Activated CD4-positive, alpha-beta T cell treated with anti-CD3 and anti-CD28 coated beads for 36 hours (primary cell): Measurements from ENCODE around the gene ST7. TPM values are rescaled to one million over a fixed set of nuclear protein-coding genes. Genes with fewer than 3 reads are reported as not detected.
A peak's percentile ranks its signal among the peaks of the same experiment; 100 is the strongest.

ENCODE experiments used
- ATAC-seq: fragments of 200-7000 bp; cut with Tn5 transposase; one replicate; pipeline ENCODE4 v1.10.0; 2021; ENCODE audit warnings: mild to moderate bottlenecking, moderate library complexity
- CTCF ChIA-PET: fragments of 350-600 bp; sonication (Branson Sonifier 250); formaldehyde crosslinking; loops from one replicate; lab custom pipeline; 2021; ENCODE audit warnings: antibody characterized with exemption; lab: Charles Lee
- POLR2A ChIA-PET: fragments of 350-600 bp; sonication (Branson Sonifier 250); formaldehyde crosslinking; loops from one replicate; lab custom pipeline; 2021; ENCODE audit warnings: antibody characterized with exemption, inconsistent platforms; lab: Charles Lee
- DNase-seq: peaks from one replicate; pipeline ENCODE4 v3.0.0-alpha.2; 2020
- H3K27ac Mint-ChIP-seq: one replicate; pipeline ENCODE4 v1.8.0; 2021; ENCODE audit warnings: mixed read lengths
- H3K27me3 Mint-ChIP-seq: one replicate; pipeline ENCODE4 v1.8.0; 2021; ENCODE audit warnings: mixed read lengths
- H3K36me3 Mint-ChIP-seq: one replicate; pipeline ENCODE4 v1.8.0; 2021; ENCODE audit warnings: low read depth, mixed read lengths
- H3K4me1 Mint-ChIP-seq: one replicate; pipeline ENCODE4 v1.8.0; 2021; ENCODE audit warnings: mixed read lengths
- H3K4me3 Mint-ChIP-seq: one replicate; pipeline ENCODE4 v1.8.0; 2021; ENCODE audit warnings: mild to moderate bottlenecking, moderate library complexity, mixed read lengths
- H3K9me3 Mint-ChIP-seq: one replicate; pipeline ENCODE4 v1.8.0; 2021; ENCODE audit warnings: low read depth, mixed read lengths
- intact Hi-C, 2 experiments: fragments of 100-400 bp; cut with DNase I in 1 of 2; cut with micrococcal nuclease in 1 of 2; formaldehyde crosslinking; loops; one replicate each; pipeline versions ENCODE4 v1.14.2 to v1.15.1; 2022 to 2024; cut with DNase I, micrococcal nuclease
- total RNA-seq, 2 experiments: library from RNA; stranded (reverse); gene quantifications; one replicate each; pipeline ENCODE4 v1.2.3, GENCODE V29; 2021

Gene ST7
- total RNA-seq, 2 experiments from 2014 or later = 6.4 to 8.1 TPM

DNA sequence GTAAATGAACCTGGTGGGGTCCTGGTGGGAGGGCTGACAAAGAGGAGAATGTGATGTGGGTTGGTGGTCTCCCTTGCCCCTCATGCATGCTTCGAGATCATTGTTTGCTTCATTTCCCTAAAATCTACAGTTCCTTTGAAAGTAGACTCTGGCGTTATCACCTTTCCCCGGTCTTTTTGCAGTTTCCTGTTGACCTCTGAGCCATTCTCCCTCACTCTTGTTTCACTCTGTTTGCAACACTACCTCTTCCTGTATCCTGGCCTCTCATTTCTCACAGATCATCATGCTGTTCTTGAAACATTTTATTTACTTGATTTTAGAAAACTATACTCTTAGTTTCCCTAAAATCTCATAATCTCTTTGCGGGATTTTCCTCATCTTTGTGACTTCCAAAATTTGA is 189.8 kb downstream of the ST7 start:
- CTCF ChIA-PET = no interaction called here
- H3K9me3 Mint-ChIP-seq = no peaks in the 10 kb centered on the region
- no peak for ATAC-seq
- H3K36me3 Mint-ChIP-seq = no peaks in the 10 kb centered on the region
- DNase-seq = no peak
- H3K27me3 Mint-ChIP-seq = no peaks in the 10 kb centered on the region
- H3K27ac Mint-ChIP-seq = peak overlapping the region; percentile 6
- intact Hi-C loops = no loop called here
- POLR2A ChIA-PET = no interaction called here
- H3K4me1 Mint-ChIP-seq = peaks cover 2% of the 10 kb centered on the region
- no peak overlapping the region for H3K4me3 Mint-ChIP-seq

DNA sequence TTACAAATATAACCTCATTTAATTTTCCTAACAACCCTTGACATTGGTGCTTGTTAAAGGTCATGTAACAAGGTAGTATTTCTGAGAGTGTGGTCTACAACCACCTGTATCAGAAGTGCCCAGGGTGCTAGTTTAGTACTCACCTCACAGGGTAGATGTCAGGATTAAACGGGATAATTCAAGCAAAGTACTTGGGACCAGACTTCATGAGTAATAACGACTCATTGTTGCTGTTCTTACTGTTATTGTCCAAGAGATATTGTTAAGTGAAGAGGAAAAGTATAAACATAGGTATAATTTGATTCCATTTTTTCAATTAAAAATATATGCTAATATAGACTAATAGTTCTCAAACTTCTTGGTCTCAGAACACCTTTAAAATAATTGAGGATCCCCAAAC is 190.3 kb downstream of the ST7 start:
- Mint-ChIP-seq H3K9me3 (no peaks in the 10 kb centered on the region), H3K4me1 (peaks cover 2% of the 10 kb centered on the region), H3K27me3 (no peaks in the 10 kb centered on the region), H3K27ac (no peak overlapping the region), H3K4me3 (no peak overlapping the region), H3K36me3 (no peaks in the 10 kb centered on the region)
- POLR2A ChIA-PET = no interaction called here
- intact Hi-C loops = no loop called here
- ATAC-seq (no peak), DNase-seq (no peak)
- CTCF ChIA-PET = no interaction called here

DNA sequence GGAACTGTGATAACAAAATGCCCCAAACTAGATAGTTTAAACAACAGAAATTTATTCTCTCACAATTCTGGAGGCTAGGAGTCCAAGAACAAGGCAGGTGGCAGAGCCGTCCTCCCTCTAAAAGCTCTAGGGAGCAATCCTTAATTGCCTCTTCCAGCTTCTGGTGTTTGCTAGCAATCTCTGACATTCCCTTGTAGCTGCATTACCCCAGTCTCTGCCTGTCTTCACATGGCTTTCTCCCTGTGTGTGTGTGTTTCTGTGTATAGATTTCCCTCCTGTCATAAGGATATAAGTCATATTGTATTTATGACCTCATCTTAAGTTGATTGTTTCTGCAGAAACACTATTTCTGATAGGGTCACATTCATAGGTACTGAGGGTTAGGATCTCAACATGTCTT is 192.0 kb downstream of the ST7 start:
- Mint-ChIP-seq H3K4me3 (no peak overlapping the region), H3K36me3 (no peaks in the 10 kb centered on the region), H3K4me1 (peaks cover 2% of the 10 kb centered on the region), H3K27me3 (no peaks in the 10 kb centered on the region), H3K27ac (no peak overlapping the region), H3K9me3 (no peaks in the 10 kb centered on the region)
- intact Hi-C loops = no loop called here
- ATAC-seq (no peak), DNase-seq (no peak)
- POLR2A ChIA-PET = no interaction called here
- CTCF ChIA-PET = interaction anchor here (0.7 to 1.1 kb wide), 3 partner anchors 18 to 20 kb away, joined by 3 read pairs; no protein-coding TSS in a partner anchor

DNA sequence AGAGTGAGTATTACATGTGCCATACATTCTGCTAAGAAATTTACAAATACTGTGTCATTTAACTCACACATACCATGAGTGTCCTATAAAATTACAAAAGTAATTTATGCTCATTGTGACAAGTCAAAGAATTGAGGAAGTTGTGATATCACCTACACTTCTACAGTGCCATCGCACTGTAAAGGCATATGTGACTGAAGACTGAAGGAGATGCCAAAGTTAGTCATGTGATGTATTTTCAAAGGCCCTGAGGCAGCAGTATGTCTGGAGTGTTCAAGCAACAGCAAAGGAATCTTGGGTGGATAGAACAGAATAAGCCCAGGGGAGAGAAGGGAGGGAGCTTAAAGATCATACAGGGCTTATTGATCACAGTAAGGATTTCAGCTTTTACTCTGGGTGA is 192.8 kb downstream of the ST7 start:
- Mint-ChIP-seq H3K4me3 (no peak overlapping the region), H3K36me3 (no peaks in the 10 kb centered on the region), H3K27me3 (no peaks in the 10 kb centered on the region), H3K27ac (no peak overlapping the region), H3K9me3 (no peaks in the 10 kb centered on the region), H3K4me1 (peaks cover 2% of the 10 kb centered on the region)
- no peak for ATAC-seq
- ChIA-PET CTCF (interaction anchor here (0.7 to 1.4 kb wide), 4 partner anchors 13 to 215 kb away, joined by 3 read pairs; no protein-coding TSS in a partner anchor), POLR2A (no interaction called here)
- no peak for DNase-seq
- intact Hi-C loops = no loop called here

DNA sequence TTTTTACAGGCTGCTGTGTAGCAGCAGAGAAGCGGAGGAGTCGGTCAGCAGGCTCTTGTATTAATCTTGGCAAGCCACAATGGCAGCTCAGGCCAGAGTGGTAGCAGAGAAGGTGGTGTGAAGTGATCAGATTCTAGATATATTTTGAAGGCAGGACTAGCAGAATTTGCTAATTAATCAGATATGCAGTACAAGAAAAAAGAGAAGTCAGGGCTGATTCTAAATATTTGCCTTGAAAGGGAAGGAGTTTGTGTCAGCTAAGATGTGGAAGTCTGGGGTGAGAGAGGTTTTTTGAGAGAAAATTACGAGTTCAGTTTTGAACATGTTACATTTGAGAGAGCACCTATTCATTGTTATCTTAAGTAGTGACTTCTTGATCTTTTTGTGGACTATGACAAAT is 193.2 kb downstream of the ST7 start:
- Mint-ChIP-seq H3K36me3 (no peaks in the 10 kb centered on the region), H3K4me3 (no peak overlapping the region), H3K4me1 (peaks cover 2% of the 10 kb centered on the region), H3K27ac (no peak overlapping the region), H3K9me3 (no peaks in the 10 kb centered on the region), H3K27me3 (no peaks in the 10 kb centered on the region)
- POLR2A ChIA-PET = no interaction called here
- CTCF ChIA-PET = interaction anchor here (0.9 to 1.4 kb wide), 2 partner anchors 12 to 216 kb away, joined by 3 read pairs; no protein-coding TSS in a partner anchor
- DNase-seq = no peak
- ATAC-seq = no peak
- intact Hi-C loops = no loop called here

DNA sequence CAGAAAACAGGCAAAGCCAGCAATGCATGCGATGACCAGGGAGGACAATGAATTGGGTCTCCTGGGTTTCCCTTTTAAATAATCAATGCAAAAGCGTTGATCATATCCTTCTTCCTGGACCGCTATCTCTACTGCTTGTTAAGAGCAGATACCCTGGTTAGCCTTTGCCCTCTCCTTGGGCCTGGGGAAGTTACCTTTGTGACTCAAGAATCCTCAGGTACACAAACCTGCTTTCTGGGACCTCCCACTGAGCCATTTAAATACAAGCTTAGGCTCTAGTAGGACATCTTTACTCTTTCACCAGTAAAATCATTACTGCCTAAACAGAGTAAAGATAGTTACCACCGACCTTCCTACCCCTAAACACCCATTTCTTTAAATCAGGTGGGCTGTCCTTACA is 195.7 kb downstream of the ST7 start:
- ATAC-seq (no peak), DNase-seq (no peak)
- no peaks in the 10 kb centered on the region for H3K9me3 Mint-ChIP-seq
- H3K27me3 Mint-ChIP-seq = no peaks in the 10 kb centered on the region
- ChIA-PET CTCF (interaction anchor here (0.5 to 1.2 kb wide), 2 partner anchors 9 to 238 kb away, joined by 3 to 6 read pairs; no protein-coding TSS in a partner anchor), POLR2A (no interaction called here)
- intact Hi-C loops = no loop called here
- H3K4me3 Mint-ChIP-seq = no peak overlapping the region
- H3K4me1 Mint-ChIP-seq = no peaks in the 10 kb centered on the region
- no peaks in the 10 kb centered on the region for H3K36me3 Mint-ChIP-seq
- H3K27ac Mint-ChIP-seq = no peak overlapping the region

DNA sequence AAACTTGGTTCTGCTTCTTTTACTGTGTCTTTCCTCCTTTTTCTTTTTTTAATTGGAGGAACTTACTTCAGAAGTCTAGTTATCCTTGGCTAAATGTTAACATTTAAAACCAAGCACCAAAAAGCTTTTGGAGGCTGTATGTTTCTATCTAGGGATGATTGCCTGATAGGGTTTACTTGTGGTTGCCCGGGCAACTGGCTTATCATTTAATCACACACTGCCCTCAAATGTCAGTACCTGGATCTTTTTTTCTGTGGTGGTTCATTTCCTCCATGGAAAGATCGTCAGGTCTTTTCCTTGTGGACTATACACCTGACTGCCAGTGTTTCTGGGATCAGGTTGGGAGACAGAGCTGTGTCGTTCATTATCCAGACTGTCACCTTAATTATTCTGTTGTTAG is 196.4 kb downstream of the ST7 start:
- Mint-ChIP-seq H3K36me3 (no peaks in the 10 kb centered on the region), H3K9me3 (no peaks in the 10 kb centered on the region), H3K4me3 (no peak overlapping the region), H3K4me1 (no peaks in the 10 kb centered on the region), H3K27ac (no peak overlapping the region), H3K27me3 (no peaks in the 10 kb centered on the region)
- CTCF ChIA-PET = interaction anchor here (0.5 to 1.2 kb wide), 3 partner anchors 10 to 237 kb away, joined by 3 to 6 read pairs (median 4); no protein-coding TSS in a partner anchor
- POLR2A ChIA-PET = no interaction called here
- DNase-seq (no peak), ATAC-seq (no peak)
- intact Hi-C loops = no loop called here

DNA sequence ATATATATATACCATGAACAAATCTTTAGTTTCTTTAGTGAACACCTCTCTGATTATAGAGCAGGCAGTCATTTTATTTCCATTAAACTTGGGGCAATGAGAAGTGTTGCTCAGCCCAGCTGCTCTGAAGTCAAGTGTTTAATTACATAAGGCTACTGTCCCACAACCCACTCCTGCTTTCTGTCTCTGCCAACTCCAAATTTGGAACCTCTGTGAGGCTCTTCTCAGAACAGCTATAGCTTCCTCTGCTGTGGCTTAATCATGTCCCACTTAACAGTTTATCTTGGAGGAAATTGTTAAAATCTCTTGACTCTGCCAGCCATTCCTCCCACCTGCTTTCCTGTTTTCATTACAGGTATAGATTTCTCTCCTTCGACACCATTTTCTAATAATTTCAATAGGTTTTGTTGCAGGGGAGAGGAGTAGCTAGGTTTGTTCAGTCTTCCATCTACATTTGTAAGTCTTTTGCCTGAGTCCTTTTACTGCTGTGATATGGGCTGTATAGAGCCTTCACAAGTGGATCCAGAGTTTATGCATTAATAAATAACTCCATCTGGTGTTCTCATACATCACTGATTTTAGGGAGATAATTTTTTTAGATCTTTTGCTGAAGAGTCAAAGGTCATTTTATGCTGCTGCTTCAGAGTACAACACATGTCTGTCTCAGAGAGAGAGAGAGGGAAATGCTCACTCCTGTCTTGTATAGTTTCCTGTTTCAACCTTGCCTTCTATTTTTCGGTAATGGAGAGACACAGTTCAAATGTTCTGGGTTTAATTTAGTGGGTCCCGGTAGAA is 199.1 kb downstream of the ST7 start:
- Mint-ChIP-seq H3K27ac (no peak overlapping the region), H3K9me3 (no peaks in the 10 kb centered on the region), H3K27me3 (no peaks in the 10 kb centered on the region), H3K4me1 (no peaks in the 10 kb centered on the region), H3K4me3 (no peak overlapping the region), H3K36me3 (no peaks in the 10 kb centered on the region)
- intact Hi-C loops = no loop called here
- ChIA-PET CTCF (interaction anchor here (1.4 kb wide), 1 partner anchor 280 kb away, joined by 3 read pairs; no protein-coding TSS in a partner anchor), POLR2A (no interaction called here)
- no peak for DNase-seq
- ATAC-seq = no peak

DNA sequence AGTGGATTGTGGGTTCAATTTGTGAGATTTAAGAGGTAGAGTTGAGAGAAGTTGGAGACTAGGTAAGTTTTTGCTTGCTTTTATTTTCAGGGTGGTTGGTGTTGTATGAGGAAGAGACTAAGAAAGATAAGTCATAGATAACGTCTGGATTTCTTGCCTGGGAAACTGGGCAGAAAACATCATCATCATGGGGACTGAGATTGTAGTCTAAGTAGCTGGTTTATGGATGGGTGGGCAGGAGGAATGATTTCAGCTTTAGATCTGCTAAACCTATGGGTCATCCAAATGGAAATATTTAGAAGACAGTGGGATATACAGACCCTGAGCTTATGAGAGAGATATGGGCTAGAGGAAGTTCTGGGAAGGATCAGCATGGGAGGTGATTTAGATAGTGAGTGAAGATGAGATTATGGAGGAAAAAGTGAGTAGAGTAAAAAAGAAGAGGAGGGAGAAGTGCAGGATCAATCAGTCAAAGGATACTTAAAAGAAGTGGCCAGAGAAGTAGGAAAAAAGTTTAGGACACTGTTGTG is 199.8 kb downstream of the ST7 start:
- Mint-ChIP-seq H3K27me3 (no peaks in the 10 kb centered on the region), H3K9me3 (no peaks in the 10 kb centered on the region), H3K27ac (no peak overlapping the region), H3K36me3 (no peaks in the 10 kb centered on the region), H3K4me1 (no peaks in the 10 kb centered on the region), H3K4me3 (no peak overlapping the region)
- CTCF ChIA-PET = interaction anchor here (1.4 kb wide), 1 partner anchor 280 kb away, joined by 3 read pairs; no protein-coding TSS in a partner anchor
- ATAC-seq (no peak), DNase-seq (no peak)
- POLR2A ChIA-PET = no interaction called here
- intact Hi-C loops = no loop called here

DNA sequence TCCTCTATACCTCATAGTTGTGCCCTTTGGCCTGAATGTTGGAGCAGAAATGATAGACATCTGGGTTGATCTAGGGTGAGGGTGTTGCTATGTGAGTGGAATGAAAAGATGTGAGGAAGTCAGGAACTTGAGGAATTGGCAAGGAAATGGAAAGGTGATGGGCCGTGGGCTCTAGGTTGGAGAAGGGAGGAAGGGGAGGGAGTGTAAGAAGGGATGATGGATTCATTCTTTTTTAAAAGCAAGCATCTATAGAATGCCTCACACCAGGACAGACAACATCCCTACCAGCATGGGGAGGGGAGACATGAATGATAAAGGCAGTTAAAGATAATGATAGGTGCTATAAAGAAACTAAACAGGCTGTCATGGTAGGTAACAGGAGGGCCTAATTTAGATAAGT is 201.4 kb downstream of the ST7 start:
- POLR2A ChIA-PET = no interaction called here
- no peak for ATAC-seq
- H3K4me1 Mint-ChIP-seq = no peaks in the 10 kb centered on the region

DNA sequence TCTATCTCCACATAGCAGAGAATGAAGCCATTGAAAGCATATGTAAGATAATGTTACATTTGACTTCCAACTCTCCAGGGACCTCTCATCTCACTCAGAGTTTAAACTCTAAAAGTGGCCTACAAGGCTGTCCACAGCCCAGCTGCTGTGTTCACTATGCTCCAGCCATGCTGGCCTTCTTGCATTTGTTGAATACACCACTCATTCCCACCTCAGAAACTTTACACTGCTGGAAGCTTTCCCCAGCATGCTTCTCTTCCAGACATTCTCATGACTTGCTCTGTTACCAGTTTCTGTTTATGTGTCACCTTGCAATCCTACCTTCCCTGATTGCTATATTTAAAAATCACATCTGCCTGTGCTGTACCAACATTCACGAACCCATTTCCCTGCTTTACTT is 202.4 kb downstream of the ST7 start:
- ChIA-PET CTCF (no interaction called here), POLR2A (no interaction called here)
- H3K9me3 Mint-ChIP-seq = no peaks in the 10 kb centered on the region
- no peaks in the 10 kb centered on the region for H3K36me3 Mint-ChIP-seq
- H3K4me3 Mint-ChIP-seq = no peak overlapping the region
- no peaks in the 10 kb centered on the region for H3K4me1 Mint-ChIP-seq
- ATAC-seq (no peak), DNase-seq (no peak)
- intact Hi-C loops = no loop called here
- no peak overlapping the region for H3K27ac Mint-ChIP-seq
- H3K27me3 Mint-ChIP-seq = no peaks in the 10 kb centered on the region

More for the DNA sequence above, 201.4 kb downstream of the ST7 start:
- Mint-ChIP-seq H3K36me3 (no peaks in the 10 kb centered on the region), H3K27me3 (no peaks in the 10 kb centered on the region), H3K9me3 (no peaks in the 10 kb centered on the region), H3K4me3 (no peak overlapping the region), H3K27ac (no peak overlapping the region)
- DNase-seq = no peak
- CTCF ChIA-PET = no interaction called here
- intact Hi-C loops = no loop called here
